HepG2 (cell line): ENCODE measurements around the gene L3MBTL1. TPM values are rescaled to one million over a fixed set of nuclear protein-coding genes. Genes with fewer than 3 reads are reported as not detected.

Experiments used
- GATAD2A ChIP-seq: IDR thresholded peaks from 2 replicates; pipeline ENCODE4 v1.6.1; 2016
- ISX ChIP-seq: sonication (generic); formaldehyde crosslinking; conservative IDR thresholded peaks from 2 replicates; pipeline ENCODE4 v1.5.0; 2020; ENCODE audit warnings: missing genetic modification reagents
- KLF15 ChIP-seq: sonication (generic); formaldehyde crosslinking; IDR thresholded peaks from 2 replicates; pipeline ENCODE4 v1.8.1; 2023; ENCODE audit warnings: borderline replicate concordance, mild to moderate bottlenecking, inconsistent platforms, missing genetic modification reagents, mixed read lengths
- KMT2A ChIP-seq: sonication (generic); formaldehyde crosslinking; IDR thresholded peaks from 2 replicates; pipeline ENCODE4 v1.4.0; 2020; ENCODE audit warnings: missing genetic modification reagents
- MAFK ChIP-seq, 2 experiments: IDR thresholded peaks in 1 of 2; conservative IDR thresholded peaks in 1 of 2; 2 replicates each; pipeline ENCODE4 v1.6.1; 2011; ENCODE audit warnings: improper control_type of control experiment in 2 of 2, low read length in 2 of 2
- MAZ ChIP-seq, 2 experiments: sonication (generic) in 1 of 2; formaldehyde crosslinking in 1 of 2; IDR thresholded peaks; 2 replicates each; pipeline versions ENCODE4 v1.5.0 to v1.6.1; 2012 to 2020; ENCODE audit warnings: low read depth in 2 of 2, mild to moderate bottlenecking in 2 of 2, borderline replicate concordance in 1 of 2, improper control_type of control experiment in 1 of 2, low read length in 1 of 2, missing genetic modification reagents in 1 of 2, moderate library complexity in 1 of 2
- MEF2D ChIP-seq: sonication (generic); formaldehyde crosslinking; IDR thresholded peaks from 2 replicates; pipeline ENCODE4 v1.5.1; 2020; ENCODE audit warnings: mild to moderate bottlenecking, missing genetic modification reagents
- RARA ChIP-seq: IDR thresholded peaks from 2 replicates; pipeline ENCODE4 v1.6.1; 2016; ENCODE audit warnings: missing genetic modification reagents, missing compliant biosample characterization
- SNAPC2 ChIP-seq: sonication (generic); formaldehyde crosslinking; IDR thresholded peaks from 2 replicates; pipeline ENCODE4 v1.8.1; 2022; ENCODE audit warnings: mild to moderate bottlenecking, missing genetic modification reagents
- THYN1 ChIP-seq: sonication (generic); formaldehyde crosslinking; IDR thresholded peaks from 2 replicates; pipeline ENCODE4 v1.8.1; 2023; ENCODE audit warnings: low read depth, mild to moderate bottlenecking, moderate library complexity, missing genetic modification reagents, borderline replicate concordance
- ZNF772 ChIP-seq: sonication (generic); formaldehyde crosslinking; IDR thresholded peaks from 2 replicates; pipeline ENCODE4 v1.5.0; 2020; ENCODE audit warnings: mild to moderate bottlenecking, missing genetic modification reagents
- ZSCAN30 ChIP-seq: sonication (generic); formaldehyde crosslinking; IDR thresholded peaks from 2 replicates; pipeline ENCODE4 v1.5.0; 2020; ENCODE audit warnings: mild to moderate bottlenecking, missing genetic modification reagents
- polyA plus RNA-seq, 8 experiments: library from polyadenylated mRNA; depleted of rRNA in 3 of 8; stranded (reverse) in 7 of 8; unstranded in 1 of 8; fragments of >200 nt; fragmentation: Illumina TruSeq in 4 of 8; extraction: Trizol in 4 of 8; gene quantifications; 2 replicates each; pipeline versions ENCODE4 v1.2.1 to v1.2.3, GENCODE V29; 2011 to 2016; ENCODE audit warnings: low read depth in 4 of 8, missing spikeins in 1 of 8, mixed read lengths in 1 of 8; ENCODE audit not compliant: insufficient read depth in 1 of 8
- total RNA-seq, 5 experiments: library from RNA; depleted of rRNA; stranded (reverse); fragments of >200 nt; fragmentation: Illumina TruSeq; extraction: Trizol; gene quantifications; 2 replicates each; pipeline ENCODE4 v1.2.3, GENCODE V29; 2016; ENCODE audit warnings: low read depth in 1 of 5
- TF ChIP-seq, protein P1 (sequence below): sonication (generic); formaldehyde crosslinking; IDR thresholded peaks from 2 replicates; pipeline ENCODE4 v1.4.0; 2020; ENCODE audit warnings: missing genetic modification reagents, mild to moderate bottlenecking, borderline replicate concordance
- TF ChIP-seq, protein P2 (sequence below): sonication (generic); formaldehyde crosslinking; conservative IDR thresholded peaks from 2 replicates; pipeline ENCODE4 v1.4.0; 2020; ENCODE audit warnings: missing genetic modification reagents
- TF ChIP-seq, protein P3 (sequence below): sonication (generic); formaldehyde crosslinking; IDR thresholded peaks from 2 replicates; pipeline ENCODE4 v1.4.0; 2020; ENCODE audit warnings: missing genetic modification reagents, borderline replicate concordance
- TF ChIP-seq, protein P4 (sequence below): sonication (generic); formaldehyde crosslinking; IDR thresholded peaks from 2 replicates; pipeline ENCODE4 v1.4.0; 2020; ENCODE audit warnings: missing genetic modification reagents
- TF ChIP-seq, protein P5 (sequence below): sonication (generic); formaldehyde crosslinking; IDR thresholded peaks from 2 replicates; pipeline ENCODE4 v1.9.0; 2021; ENCODE audit warnings: missing genetic modification reagents, mild to moderate bottlenecking, borderline replicate concordance
- TF ChIP-seq, protein P6 (sequence below): sonication (generic); formaldehyde crosslinking; IDR thresholded peaks from 2 replicates; pipeline ENCODE4 v1.4.0; 2020; ENCODE audit warnings: missing genetic modification reagents

The L3MBTL1 gene
- total and polyA plus RNA-seq, 2 of the 13 experiments (the other 11 are each of a cell fraction or from before 2014, with no cell fraction given): 9.0 to 17.8 TPM

DNA sequence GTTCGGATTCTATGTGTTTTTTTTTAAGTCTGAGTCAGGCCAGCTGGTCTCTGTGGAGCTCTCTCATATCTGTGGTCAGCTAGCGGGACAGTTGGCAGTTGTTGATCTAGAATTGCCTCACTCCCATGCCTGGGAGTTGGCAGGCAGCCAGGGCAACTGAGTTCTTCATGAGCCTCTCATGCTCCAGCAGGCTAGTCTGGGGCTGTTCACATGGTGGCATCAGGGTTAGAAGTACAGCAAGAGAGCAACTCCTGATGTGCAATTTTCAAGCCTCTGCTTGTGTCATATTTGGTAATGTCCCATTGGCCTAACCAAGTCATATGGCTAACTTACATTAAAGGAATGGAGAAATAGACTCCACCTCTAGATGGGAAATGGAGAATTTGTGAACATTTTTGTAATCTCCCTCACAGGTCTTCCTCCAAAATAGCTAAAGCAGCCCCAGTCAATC lies 76.5 kb downstream of the L3MBTL1 start (continued):
- peak in 1 of 2 experiments; percentile 8; a peak in 1 of 4 replicates for TF ChIP-seq MAFK (conservative IDR thresholded peaks at IDR 0.05 in 1 of 2, IDR thresholded peaks at IDR 0.05 in 1 of 2; ENCODE audit: low read length in 2 of 2)
- TF ChIP-seq, protein P1, sequence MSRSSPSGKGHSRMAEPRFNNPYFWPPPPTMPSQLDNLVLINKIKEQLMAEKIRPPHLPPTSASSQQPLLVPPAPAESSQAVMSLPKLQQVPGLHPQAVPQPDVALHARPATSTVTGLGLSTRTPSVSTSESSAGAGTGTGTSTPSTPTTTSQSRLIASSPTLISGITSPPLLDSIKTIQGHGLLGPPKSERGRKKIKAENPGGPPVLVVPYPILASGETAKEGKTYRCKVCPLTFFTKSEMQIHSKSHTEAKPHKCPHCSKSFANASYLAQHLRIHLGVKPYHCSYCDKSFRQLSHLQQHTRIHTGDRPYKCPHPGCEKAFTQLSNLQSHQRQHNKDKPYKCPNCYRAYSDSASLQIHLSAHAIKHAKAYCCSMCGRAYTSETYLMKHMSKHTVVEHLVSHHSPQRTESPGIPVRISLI: peak; percentile 65; the same call in 1 of the 2 replicates
- TF ChIP-seq, protein P2, sequence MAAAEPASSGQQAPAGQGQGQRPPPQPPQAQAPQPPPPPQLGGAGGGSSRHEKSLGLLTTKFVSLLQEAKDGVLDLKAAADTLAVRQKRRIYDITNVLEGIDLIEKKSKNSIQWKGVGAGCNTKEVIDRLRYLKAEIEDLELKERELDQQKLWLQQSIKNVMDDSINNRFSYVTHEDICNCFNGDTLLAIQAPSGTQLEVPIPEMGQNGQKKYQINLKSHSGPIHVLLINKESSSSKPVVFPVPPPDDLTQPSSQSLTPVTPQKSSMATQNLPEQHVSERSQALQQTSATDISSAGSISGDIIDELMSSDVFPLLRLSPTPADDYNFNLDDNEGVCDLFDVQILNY (CRISPR knock-in tag): no peak
- no peak for TF ChIP-seq MAZ (IDR thresholded peaks at IDR 0.05; ENCODE audit: borderline replicate concordance, low read depth, low read length)
- TF ChIP-seq MAZ (CRISPR knock-in tag; IDR thresholded peaks at IDR 0.05; ENCODE audit: low read depth): 0 out of 2 replicates have a peak, but pooled peaks have one; percentile 34
- no peak for TF ChIP-seq THYN1
- TF ChIP-seq ZNF772 (CRISPR knock-in tag): no peak
- TF ChIP-seq, protein P3, sequence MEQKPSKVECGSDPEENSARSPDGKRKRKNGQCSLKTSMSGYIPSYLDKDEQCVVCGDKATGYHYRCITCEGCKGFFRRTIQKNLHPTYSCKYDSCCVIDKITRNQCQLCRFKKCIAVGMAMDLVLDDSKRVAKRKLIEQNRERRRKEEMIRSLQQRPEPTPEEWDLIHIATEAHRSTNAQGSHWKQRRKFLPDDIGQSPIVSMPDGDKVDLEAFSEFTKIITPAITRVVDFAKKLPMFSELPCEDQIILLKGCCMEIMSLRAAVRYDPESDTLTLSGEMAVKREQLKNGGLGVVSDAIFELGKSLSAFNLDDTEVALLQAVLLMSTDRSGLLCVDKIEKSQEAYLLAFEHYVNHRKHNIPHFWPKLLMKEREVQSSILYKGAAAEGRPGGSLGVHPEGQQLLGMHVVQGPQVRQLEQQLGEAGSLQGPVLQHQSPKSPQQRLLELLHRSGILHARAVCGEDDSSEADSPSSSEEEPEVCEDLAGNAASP (CRISPR knock-in tag): peak; percentile 26; the same call in 1 of the 2 replicates
- peak; percentile 75; the same call in 1 of the 2 replicates for TF ChIP-seq MEF2D (CRISPR knock-in tag)
- TF ChIP-seq ZSCAN30: no peak
- TF ChIP-seq, protein P4, sequence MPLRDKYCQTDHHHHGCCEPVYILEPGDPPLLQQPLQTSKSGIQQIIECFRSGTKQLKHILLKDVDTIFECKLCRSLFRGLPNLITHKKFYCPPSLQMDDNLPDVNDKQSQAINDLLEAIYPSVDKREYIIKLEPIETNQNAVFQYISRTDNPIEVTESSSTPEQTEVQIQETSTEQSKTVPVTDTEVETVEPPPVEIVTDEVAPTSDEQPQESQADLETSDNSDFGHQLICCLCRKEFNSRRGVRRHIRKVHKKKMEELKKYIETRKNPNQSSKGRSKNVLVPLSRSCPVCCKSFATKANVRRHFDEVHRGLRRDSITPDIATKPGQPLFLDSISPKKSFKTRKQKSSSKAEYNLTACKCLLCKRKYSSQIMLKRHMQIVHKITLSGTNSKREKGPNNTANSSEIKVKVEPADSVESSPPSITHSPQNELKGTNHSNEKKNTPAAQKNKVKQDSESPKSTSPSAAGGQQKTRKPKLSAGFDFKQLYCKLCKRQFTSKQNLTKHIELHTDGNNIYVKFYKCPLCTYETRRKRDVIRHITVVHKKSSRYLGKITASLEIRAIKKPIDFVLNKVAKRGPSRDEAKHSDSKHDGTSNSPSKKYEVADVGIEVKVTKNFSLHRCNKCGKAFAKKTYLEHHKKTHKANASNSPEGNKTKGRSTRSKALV (CRISPR knock-in tag): no peak
- TF ChIP-seq, protein P5, sequence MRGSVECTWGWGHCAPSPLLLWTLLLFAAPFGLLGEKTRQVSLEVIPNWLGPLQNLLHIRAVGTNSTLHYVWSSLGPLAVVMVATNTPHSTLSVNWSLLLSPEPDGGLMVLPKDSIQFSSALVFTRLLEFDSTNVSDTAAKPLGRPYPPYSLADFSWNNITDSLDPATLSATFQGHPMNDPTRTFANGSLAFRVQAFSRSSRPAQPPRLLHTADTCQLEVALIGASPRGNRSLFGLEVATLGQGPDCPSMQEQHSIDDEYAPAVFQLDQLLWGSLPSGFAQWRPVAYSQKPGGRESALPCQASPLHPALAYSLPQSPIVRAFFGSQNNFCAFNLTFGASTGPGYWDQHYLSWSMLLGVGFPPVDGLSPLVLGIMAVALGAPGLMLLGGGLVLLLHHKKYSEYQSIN (CRISPR knock-in tag): no peak
- no peak for TF ChIP-seq KMT2A (CRISPR knock-in tag)
- TF ChIP-seq SNAPC2 (CRISPR knock-in tag): 0 out of 2 replicates have a peak, but pooled peaks have one; percentile 29
- TF ChIP-seq, protein P6, sequence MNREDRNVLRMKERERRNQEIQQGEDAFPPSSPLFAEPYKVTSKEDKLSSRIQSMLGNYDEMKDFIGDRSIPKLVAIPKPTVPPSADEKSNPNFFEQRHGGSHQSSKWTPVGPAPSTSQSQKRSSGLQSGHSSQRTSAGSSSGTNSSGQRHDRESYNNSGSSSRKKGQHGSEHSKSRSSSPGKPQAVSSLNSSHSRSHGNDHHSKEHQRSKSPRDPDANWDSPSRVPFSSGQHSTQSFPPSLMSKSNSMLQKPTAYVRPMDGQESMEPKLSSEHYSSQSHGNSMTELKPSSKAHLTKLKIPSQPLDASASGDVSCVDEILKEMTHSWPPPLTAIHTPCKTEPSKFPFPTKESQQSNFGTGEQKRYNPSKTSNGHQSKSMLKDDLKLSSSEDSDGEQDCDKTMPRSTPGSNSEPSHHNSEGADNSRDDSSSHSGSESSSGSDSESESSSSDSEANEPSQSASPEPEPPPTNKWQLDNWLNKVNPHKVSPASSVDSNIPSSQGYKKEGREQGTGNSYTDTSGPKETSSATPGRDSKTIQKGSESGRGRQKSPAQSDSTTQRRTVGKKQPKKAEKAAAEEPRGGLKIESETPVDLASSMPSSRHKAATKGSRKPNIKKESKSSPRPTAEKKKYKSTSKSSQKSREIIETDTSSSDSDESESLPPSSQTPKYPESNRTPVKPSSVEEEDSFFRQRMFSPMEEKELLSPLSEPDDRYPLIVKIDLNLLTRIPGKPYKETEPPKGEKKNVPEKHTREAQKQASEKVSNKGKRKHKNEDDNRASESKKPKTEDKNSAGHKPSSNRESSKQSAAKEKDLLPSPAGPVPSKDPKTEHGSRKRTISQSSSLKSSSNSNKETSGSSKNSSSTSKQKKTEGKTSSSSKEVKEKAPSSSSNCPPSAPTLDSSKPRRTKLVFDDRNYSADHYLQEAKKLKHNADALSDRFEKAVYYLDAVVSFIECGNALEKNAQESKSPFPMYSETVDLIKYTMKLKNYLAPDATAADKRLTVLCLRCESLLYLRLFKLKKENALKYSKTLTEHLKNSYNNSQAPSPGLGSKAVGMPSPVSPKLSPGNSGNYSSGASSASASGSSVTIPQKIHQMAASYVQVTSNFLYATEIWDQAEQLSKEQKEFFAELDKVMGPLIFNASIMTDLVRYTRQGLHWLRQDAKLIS (CRISPR knock-in tag): no peak
- TF ChIP-seq GATAD2A (CRISPR knock-in tag): peak; percentile 75
- no peak for TF ChIP-seq KLF15
- peak; percentile 81 for TF ChIP-seq RARA (CRISPR knock-in tag)
- 0 out of 2 replicates have a peak, but pooled peaks have one; percentile 27 for TF ChIP-seq ISX
